NCI-H2107 treated with DMSO at 0.1 percent for 48 hours (cell line): ENCODE measurements around the gene FGFR3.

ENCODE experiments used
- DNase-seq: peaks from one replicate; lab custom pipeline; 2025; ENCODE audit not compliant: unreplicated experiment; lab: John Stamatoyannopoulos, UW

Gene FGFR3

GRCh38 chr4:1787411-1788077, 5.5 kb upstream of the FGFR3 start:
- no peak for DNase-seq

- no peak for DNase-seq
These were observed 4.7 kb upstream of the FGFR3 start for GRCh38 chr4:1788254-1788973.

GRCh38 chr4:1789552-1789951, 3.5 kb upstream of the FGFR3 start:
- DNase-seq = no peak

- no peak for DNase-seq
These were observed 3.1 kb upstream of the FGFR3 start for GRCh38 chr4:1790005-1790404.

- DNase-seq = no peak
These were observed 798 bp upstream of the FGFR3 start for GRCh38 chr4:1792158-1792831.

- DNase-seq = no peak
These were observed 375 bp downstream of the FGFR3 start for GRCh38 chr4:1793496-1793840.

- no peak for DNase-seq
These were observed 1.1 kb downstream of the FGFR3 start for GRCh38 chr4:1793940-1794808.

- no peak for DNase-seq
These were observed 1.8 kb downstream of the FGFR3 start for GRCh38 chr4:1794809-1795298.

- no peak for DNase-seq
These were observed 2.5 kb downstream of the FGFR3 start for GRCh38 chr4:1795299-1796195.

GRCh38 chr4:1796486-1797204, 3.6 kb downstream of the FGFR3 start:
- no peak for DNase-seq

GRCh38 chr4:1797298-1797860, 4.3 kb downstream of the FGFR3 start:
- DNase-seq = no peak

GRCh38 chr4:1797861-1798579, 4.9 kb downstream of the FGFR3 start:
- no peak for DNase-seq

- no peak for DNase-seq
These were observed 5.7 kb downstream of the FGFR3 start for GRCh38 chr4:1798580-1799386.

GRCh38 chr4:1799387-1800375, 6.6 kb downstream of the FGFR3 start:
- no peak for DNase-seq

- DNase-seq = no peak
These were observed 7.7 kb downstream of the FGFR3 start for GRCh38 chr4:1800805-1801204.

GRCh38 chr4:1801286-1801958, 8.3 kb downstream of the FGFR3 start:
- no peak for DNase-seq
